SK-MEL-5 (cell line): Measurements from ENCODE around the gene GJA5. TPM values are rescaled to one million over a fixed set of nuclear protein-coding genes. Genes with fewer than 3 reads are reported as not detected.

ENCODE experiments used
- DNase-seq: peaks from one replicate; pipeline ENCODE4 v3.0.0-alpha.2; 2016; ENCODE audit warnings: low read depth, low spot score
- in situ Hi-C: cut with HindIII; loops from 2 replicates; pipeline ENCODE4 v1.10.0; 2016; ENCODE audit warnings: low sequenced_read_pairs, high pct_unique_total_duplicates, low pct_unique_long_range_greater_than_20kb
- total RNA-seq: library from RNA; depleted of rRNA; stranded (reverse); fragments of >200 nt; shearing (Covaris generic); gene quantifications from 2 replicates; pipeline ENCODE4 v1.2.3, GENCODE V29; 2014; rRNA removed

The GJA5 gene
- total RNA-seq, 1 experiment from 2014 or later = not detected

DNA sequence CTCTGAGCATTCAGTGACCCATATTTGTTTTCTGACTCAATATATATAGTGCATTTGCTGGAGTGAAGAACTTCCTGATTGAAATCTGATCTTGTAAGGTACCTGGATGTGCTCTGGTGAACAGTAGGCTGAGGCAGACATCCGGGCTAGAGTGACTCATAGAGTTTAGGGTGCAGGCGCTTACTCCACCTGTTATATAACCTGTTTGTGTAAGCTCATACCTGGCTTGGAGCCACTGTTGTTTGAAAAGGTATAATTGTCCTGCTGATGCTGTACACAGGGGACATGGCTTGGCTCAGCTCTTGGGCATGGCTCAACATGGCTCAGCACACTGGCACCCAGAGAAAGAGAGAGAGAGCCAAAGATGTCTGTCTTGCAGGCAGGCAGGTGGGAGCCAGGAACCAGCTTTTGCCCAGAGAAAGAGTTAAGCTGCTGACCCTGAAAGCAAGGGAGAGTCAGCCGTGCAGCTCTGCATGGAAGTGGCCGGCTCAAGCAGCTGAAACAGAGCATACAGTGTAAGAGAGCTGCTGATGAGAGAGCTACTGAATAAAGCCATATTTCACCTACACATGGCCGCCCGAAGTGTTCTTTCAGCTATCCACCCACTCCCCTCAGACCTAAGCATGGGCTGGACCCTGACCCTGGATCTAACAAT, 43.2 kb downstream of the GJA5 start:
- no peak for DNase-seq
- in situ Hi-C loops = no loop called here

DNA sequence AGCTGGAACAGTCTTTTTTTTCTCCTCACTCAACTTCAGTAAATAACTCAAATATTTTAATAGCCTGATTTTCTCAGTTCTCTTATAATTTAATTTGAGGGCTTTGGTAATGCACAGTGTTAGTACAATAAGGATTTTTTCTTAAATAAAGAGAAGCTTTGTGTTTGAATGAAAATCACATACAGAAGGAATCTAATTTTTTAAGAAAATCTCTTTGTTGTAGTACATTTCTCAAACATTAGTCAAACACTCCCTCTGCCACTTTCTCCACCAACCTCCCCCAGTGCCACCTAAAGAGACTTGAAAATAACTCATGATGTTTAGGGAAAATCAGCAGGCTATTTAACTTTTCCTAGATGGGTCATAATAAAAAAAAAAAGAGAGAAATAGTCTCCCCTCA, 47.8 kb downstream of the GJA5 start:
- in situ Hi-C loops = no loop called here
- DNase-seq = no peak

Other genes starting within 250 kb of the GJA5 start
- 12.4 and 18.2 TPM in 2 replicates for gene BCL9, start 219.1 kb downstream of the GJA5 start, total RNA-seq
- 12.0 and 22.4 TPM in 2 replicates for gene ACP6, start 90.1 kb downstream of the GJA5 start, total RNA-seq
- not detected in 2 replicates for gene GJA8, start 142.2 kb upstream of the GJA5 start, total RNA-seq
- gene GPR89B, start 167.8 kb upstream of the GJA5 start, total RNA-seq = 30.8 and 34.4 TPM in 2 replicates